ENCODE results near the gene COL12A1. TPM values are rescaled to one million over a fixed set of nuclear protein-coding genes. Genes with fewer than 3 reads are reported as not detected.

The COL12A1 gene
- total RNA-seq, 1 experiment from 2014 or later, result 10.4 TPM

DNA sequence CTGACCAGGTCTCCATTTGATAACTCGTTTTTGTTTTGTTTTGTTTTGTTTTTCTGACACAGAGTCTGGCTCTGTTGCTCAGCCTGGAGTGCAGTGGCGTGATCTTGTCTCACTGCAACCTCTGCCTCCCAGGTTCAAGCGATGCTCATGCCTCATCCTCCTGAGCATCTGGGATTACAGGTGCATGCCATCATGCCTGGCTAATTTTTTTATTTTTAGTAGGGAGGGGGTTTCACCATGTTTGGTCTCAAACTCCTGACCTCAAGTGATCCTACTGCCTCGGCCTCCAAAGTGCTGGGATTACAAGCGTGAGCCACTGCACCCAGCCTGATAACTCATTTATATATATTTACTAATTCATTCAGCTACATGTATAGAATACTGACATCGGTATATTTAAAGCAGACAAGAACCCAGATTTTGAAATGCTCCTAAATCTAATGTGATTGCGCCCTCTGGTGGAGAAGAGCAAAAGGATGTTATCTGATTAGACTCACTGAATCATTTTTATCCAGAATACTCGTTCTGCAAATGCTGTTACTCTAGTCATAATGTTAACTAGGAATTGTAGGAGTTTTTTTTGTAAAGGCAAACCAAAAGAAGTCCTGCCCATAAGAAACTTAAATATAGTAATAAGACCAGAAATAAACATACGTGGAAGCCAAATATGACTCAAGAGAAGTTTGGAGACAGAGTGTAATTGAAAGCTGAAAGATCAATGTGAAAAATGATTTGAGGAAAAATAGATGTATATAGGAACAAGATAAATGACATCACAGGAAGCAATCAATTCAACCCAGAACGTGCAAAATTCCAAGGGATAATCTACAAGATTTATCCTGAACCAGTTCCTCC is 5.3 kb upstream of the COL12A1 start:
- no peak; the same call in 1 of the 2 replicates for ATAC-seq
- H3K27ac ChIP-seq (ENCODE audit: low read length), result no peak overlapping the region
- intact Hi-C loops (cut with micrococcal nuclease; ENCODE audit: unreplicated experiment), result loop anchor here (5.0 to 10.0 kb wide), 3 partner anchors 1354 to 1536 kb away; no protein-coding TSS in a partner anchor
- H3K4me3 ChIP-seq (ENCODE audit: low read depth in 2 of 2, low read length in 2 of 2), result no peak overlapping the region
- ChIA-PET CTCF (interaction anchor here (0.7 kb wide), 2 partner anchors 1387 to 1462 kb away, joined by 4 to 5 read pairs; no protein-coding TSS in a partner anchor), POLR2A (no interaction called here)
- H3K27me3 ChIP-seq (ENCODE audit: control insufficient read depth, insufficient read depth, low read length), result peaks cover 5% of the 10 kb centered on the region; the same call in 1 of the 2 replicates
- TF ChIP-seq, protein P1, sequence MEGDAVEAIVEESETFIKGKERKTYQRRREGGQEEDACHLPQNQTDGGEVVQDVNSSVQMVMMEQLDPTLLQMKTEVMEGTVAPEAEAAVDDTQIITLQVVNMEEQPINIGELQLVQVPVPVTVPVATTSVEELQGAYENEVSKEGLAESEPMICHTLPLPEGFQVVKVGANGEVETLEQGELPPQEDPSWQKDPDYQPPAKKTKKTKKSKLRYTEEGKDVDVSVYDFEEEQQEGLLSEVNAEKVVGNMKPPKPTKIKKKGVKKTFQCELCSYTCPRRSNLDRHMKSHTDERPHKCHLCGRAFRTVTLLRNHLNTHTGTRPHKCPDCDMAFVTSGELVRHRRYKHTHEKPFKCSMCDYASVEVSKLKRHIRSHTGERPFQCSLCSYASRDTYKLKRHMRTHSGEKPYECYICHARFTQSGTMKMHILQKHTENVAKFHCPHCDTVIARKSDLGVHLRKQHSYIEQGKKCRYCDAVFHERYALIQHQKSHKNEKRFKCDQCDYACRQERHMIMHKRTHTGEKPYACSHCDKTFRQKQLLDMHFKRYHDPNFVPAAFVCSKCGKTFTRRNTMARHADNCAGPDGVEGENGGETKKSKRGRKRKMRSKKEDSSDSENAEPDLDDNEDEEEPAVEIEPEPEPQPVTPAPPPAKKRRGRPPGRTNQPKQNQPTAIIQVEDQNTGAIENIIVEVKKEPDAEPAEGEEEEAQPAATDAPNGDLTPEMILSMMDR (IDR thresholded peaks at IDR 0.05), result peak; percentile 81
- no peak for TF ChIP-seq TCF7L2 (IDR thresholded peaks at IDR 0.05; ENCODE audit: low read depth, low read length)
- in situ Hi-C loops (cut with HindIII; ENCODE audit: low pct_unique_long_range_greater_than_20kb, low sequenced_read_pairs), result no loop called here
- no peaks in the 10 kb centered on the region for H3K36me3 ChIP-seq (ENCODE audit: control insufficient read depth, insufficient read depth, low read length)
- DNase-seq (ENCODE audit: low read depth, low spot score), result no peak
- H3K9me3 ChIP-seq (ENCODE audit: control insufficient read depth, insufficient read depth, low read depth, low read length), result no peaks in the 10 kb centered on the region
- H3K4me1 ChIP-seq (ENCODE audit: control insufficient read depth, insufficient read depth, low read length), result peaks cover 7% of the 10 kb centered on the region; the same call in 1 of the 2 replicates
- BruUV-seq (replicated peaks), result no TSS peak

DNA sequence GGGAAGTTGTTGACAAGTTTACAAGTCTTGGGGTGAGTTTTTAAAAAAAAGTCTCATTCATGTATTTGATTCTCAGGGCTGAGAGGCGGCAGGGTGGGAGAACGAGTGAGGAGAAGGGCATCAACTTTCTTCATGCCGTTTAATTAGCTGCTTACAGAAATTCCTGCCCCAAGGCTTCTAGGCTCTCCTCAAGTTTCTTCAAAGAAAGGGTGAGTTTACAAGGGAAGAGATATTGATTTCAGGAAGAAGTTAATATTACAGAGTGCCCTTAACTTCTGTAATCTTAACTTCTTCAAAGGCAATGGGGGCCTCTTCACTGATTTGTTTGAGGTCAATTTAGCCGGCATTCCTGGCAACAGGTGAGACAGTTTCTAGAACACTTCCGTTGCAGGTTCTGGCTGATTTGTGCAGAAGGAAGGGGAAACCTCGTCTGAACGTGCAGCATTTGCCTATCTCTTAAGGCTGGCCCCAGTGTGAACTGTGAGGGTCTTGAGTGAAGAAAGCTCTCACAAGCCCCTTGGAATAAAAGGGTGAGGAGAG is 3.4 kb upstream of the COL12A1 start:
- DNase-seq (ENCODE audit: low read depth, low spot score) (no peak), ATAC-seq (no peak)
- Histone ChIP-seq H3K9me3 (ENCODE audit: control insufficient read depth, insufficient read depth, low read depth, low read length) (no peaks in the 10 kb centered on the region), H3K27me3 (ENCODE audit: control insufficient read depth, insufficient read depth, low read length) (peaks cover 5% of the 10 kb centered on the region; the same call in 1 of the 2 replicates), H3K4me1 (ENCODE audit: control insufficient read depth, insufficient read depth, low read length) (peaks cover 10% of the 10 kb centered on the region), H3K4me3 (ENCODE audit: low read depth in 2 of 2, low read length in 2 of 2) (no peak overlapping the region), H3K36me3 (ENCODE audit: control insufficient read depth, insufficient read depth, low read length) (no peaks in the 10 kb centered on the region; the same call in 1 of the 2 replicates), H3K27ac (ENCODE audit: low read length) (no peak overlapping the region)
- ChIA-PET CTCF (interaction anchor here (0.5 to 1.1 kb wide), 5 partner anchors 615 to 1470 kb away, joined by 3 to 10 read pairs (median 4); no protein-coding TSS in a partner anchor), POLR2A (interaction anchor here (0.6 kb wide), 1 partner anchor 1191 kb away, joined by 3 read pairs; no protein-coding TSS in a partner anchor)
- TF ChIP-seq, protein P1 (IDR thresholded peaks at IDR 0.05), result peak; percentile 57
- TF ChIP-seq TCF7L2 (IDR thresholded peaks at IDR 0.05; ENCODE audit: low read depth, low read length), result no peak
- TF ChIP-seq, protein P2, sequence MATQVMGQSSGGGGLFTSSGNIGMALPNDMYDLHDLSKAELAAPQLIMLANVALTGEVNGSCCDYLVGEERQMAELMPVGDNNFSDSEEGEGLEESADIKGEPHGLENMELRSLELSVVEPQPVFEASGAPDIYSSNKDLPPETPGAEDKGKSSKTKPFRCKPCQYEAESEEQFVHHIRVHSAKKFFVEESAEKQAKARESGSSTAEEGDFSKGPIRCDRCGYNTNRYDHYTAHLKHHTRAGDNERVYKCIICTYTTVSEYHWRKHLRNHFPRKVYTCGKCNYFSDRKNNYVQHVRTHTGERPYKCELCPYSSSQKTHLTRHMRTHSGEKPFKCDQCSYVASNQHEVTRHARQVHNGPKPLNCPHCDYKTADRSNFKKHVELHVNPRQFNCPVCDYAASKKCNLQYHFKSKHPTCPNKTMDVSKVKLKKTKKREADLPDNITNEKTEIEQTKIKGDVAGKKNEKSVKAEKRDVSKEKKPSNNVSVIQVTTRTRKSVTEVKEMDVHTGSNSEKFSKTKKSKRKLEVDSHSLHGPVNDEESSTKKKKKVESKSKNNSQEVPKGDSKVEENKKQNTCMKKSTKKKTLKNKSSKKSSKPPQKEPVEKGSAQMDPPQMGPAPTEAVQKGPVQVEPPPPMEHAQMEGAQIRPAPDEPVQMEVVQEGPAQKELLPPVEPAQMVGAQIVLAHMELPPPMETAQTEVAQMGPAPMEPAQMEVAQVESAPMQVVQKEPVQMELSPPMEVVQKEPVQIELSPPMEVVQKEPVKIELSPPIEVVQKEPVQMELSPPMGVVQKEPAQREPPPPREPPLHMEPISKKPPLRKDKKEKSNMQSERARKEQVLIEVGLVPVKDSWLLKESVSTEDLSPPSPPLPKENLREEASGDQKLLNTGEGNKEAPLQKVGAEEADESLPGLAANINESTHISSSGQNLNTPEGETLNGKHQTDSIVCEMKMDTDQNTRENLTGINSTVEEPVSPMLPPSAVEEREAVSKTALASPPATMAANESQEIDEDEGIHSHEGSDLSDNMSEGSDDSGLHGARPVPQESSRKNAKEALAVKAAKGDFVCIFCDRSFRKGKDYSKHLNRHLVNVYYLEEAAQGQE (IDR thresholded peaks at IDR 0.05; ENCODE audit: insufficient read depth in 1 of 2, low read depth in 2 of 2, low read length in 1 of 2), result no peak
- BruUV-seq (replicated peaks), result no TSS peak
- in situ Hi-C loops (cut with HindIII; ENCODE audit: low pct_unique_long_range_greater_than_20kb, low sequenced_read_pairs), result no loop called here
- intact Hi-C loops (cut with micrococcal nuclease; ENCODE audit: unreplicated experiment), result loop anchor here (5.0 to 10.0 kb wide), 4 partner anchors 314 to 1237 kb away; no protein-coding TSS in a partner anchor

Measured in Panc1 (cell line).